A549 (cell line): ENCODE results near the gene MAGI2.

Source experiments
- CHD2 ChIP-seq: fragments of 150-350 bp; IDR thresholded peaks from 2 replicates; pipeline ENCODE4 v1.6.1; 2014; ENCODE audit warnings: low read length; ENCODE audit not compliant: partially characterized antibody
- CTCF ChIP-seq: fragments of >200 bp; sonication (Bioruptor Twin); formaldehyde crosslinking; IDR thresholded peaks from 3 replicates; pipeline ENCODE4 v1.5.1; 2016
- EP300 ChIP-seq, 2 experiments: fragments of >200 bp; sonication (Bioruptor Twin); formaldehyde crosslinking; IDR thresholded peaks; 2 replicates in 1 of 2; 3 replicates in 1 of 2; pipeline ENCODE4 v1.6.1; 2016 to 2017
- TF ChIP-seq, protein P1 (sequence below): IDR thresholded peaks from 2 replicates; pipeline ENCODE4 v1.6.1; 2012

GRCh38 chr7:79141252-79141651 is 312.2 kb downstream of the MAGI2 start:
- no peak for TF ChIP-seq CTCF
- TF ChIP-seq, protein P1, sequence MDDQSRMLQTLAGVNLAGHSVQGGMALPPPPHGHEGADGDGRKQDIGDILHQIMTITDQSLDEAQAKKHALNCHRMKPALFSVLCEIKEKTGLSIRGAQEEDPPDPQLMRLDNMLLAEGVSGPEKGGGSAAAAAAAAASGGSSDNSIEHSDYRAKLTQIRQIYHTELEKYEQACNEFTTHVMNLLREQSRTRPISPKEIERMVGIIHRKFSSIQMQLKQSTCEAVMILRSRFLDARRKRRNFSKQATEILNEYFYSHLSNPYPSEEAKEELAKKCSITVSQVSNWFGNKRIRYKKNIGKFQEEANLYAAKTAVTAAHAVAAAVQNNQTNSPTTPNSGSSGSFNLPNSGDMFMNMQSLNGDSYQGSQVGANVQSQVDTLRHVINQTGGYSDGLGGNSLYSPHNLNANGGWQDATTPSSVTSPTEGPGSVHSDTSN: no peak
- TF ChIP-seq CHD2: no peak
- no peak for TF ChIP-seq EP300 (IDR thresholded peaks at IDR 0.05)
